SK-N-SH (cell line): ENCODE measurements around the gene TIAL1. TPM values are rescaled to one million over a fixed set of nuclear protein-coding genes. Genes with fewer than 3 reads are reported as not detected.
A peak's percentile ranks its signal among the peaks of the same experiment; 100 is the strongest.
"Not testable (repeated sequence)": the region's sequence is repeated elsewhere in the genome, so short reads cannot be mapped to it uniquely, and the experiment has no call there.

Experiments
- CTCF ChIA-PET: fragments of 300-600, 350-600 bp; formaldehyde crosslinking; extraction: SDS; loops from one replicate; lab custom pipeline; 2021; lab: Yijun Ruan, JAX
- POLR2A ChIA-PET: fragments of 350-600 bp; sonication (Branson Sonifier 250); formaldehyde crosslinking; extraction: SDS; loops from one replicate; lab custom pipeline; 2020; ENCODE audit warnings: antibody characterized with exemption, inconsistent platforms; lab: Yijun Ruan, JAX
- DNase-seq: peaks from one replicate; pipeline ENCODE4 v3.0.0; 2012
- H2AFZ ChIP-seq: fragments of 200-600 bp; sonication (generic); 2 replicates; pipeline ENCODE4 v1.8.1; 2016; ENCODE audit warnings: antibody characterized with exemption, mild to moderate bottlenecking, low read depth
- H3F3A ChIP-seq: fragments of 200-600 bp; sonication (generic); replicated peaks from 2 replicates; pipeline ENCODE3; 2016; ENCODE audit warnings: antibody characterized with exemption, mild to moderate bottlenecking; ENCODE audit not compliant: insufficient read depth
- H3K27ac ChIP-seq, 2 experiments: fragments of 200-500 bp in 1 of 2; fragments of 200-600 bp in 1 of 2; sonication (Bioruptor generic) in 1 of 2; sonication (generic), shearing (Covaris generic) in 1 of 2; 2 replicates each; pipeline versions ENCODE4 v1.5.1 to v1.6.1; 2014 to 2016; ENCODE audit warnings: low read depth in 2 of 2, inconsistent platforms in 1 of 2, low read length in 1 of 2, mild to moderate bottlenecking in 1 of 2, mixed read lengths in 1 of 2
- H3K27me3 ChIP-seq: fragments of 200-600 bp; sonication (generic), shearing (Covaris generic); 2 replicates; pipeline ENCODE4 v1.6.1; 2016; ENCODE audit warnings: mixed run types; ENCODE audit not compliant: insufficient read depth
- H3K36me3 ChIP-seq, 2 experiments: fragments of 200-500 bp in 1 of 2; fragments of 200-600 bp in 1 of 2; sonication (Bioruptor generic) in 1 of 2; sonication (generic) in 1 of 2; replicated peaks in 1 of 2; 2 replicates each; pipeline versions ENCODE3 to v1.5.1; 2014 to 2016; ENCODE audit warnings: low read length in 1 of 2, mild to moderate bottlenecking in 1 of 2; ENCODE audit not compliant: insufficient read depth in 2 of 2, control insufficient read depth in 1 of 2
- H3K4me1 ChIP-seq, 2 experiments: fragments of 200-500 bp in 1 of 2; fragments of 200-600 bp in 1 of 2; sonication (Bioruptor generic) in 1 of 2; sonication (generic), shearing (Covaris generic) in 1 of 2; 2 replicates each; pipeline versions ENCODE4 v1.5.1 to v1.6.1; 2014 to 2016; ENCODE audit warnings: low read depth in 1 of 2, low read length in 1 of 2, mixed run types in 1 of 2; ENCODE audit not compliant: insufficient read depth in 2 of 2, control insufficient read depth in 1 of 2
- H3K4me2 ChIP-seq: fragments of 200-600 bp; sonication (generic), shearing (Covaris generic); 2 replicates; pipeline ENCODE4 v1.6.1; 2017; ENCODE audit warnings: mixed run types
- H3K4me3 ChIP-seq, 2 experiments: fragments of 200-500 bp in 1 of 2; fragments of 200-600 bp in 1 of 2; sonication (Bioruptor generic) in 1 of 2; sonication (generic), shearing (Covaris generic) in 1 of 2; 2 replicates each; pipeline versions ENCODE4 v1.5.1 to v1.8.1; 2014 to 2016; ENCODE audit warnings: low read depth in 2 of 2, inconsistent platforms in 1 of 2, low read length in 1 of 2, mild to moderate bottlenecking in 1 of 2, mixed read lengths in 1 of 2, moderate library complexity in 1 of 2
- H3K79me2 ChIP-seq: fragments of 200-600 bp; sonication (generic); 2 replicates; pipeline ENCODE4 v1.8.1; 2017; ENCODE audit warnings: mild to moderate bottlenecking; ENCODE audit not compliant: insufficient read depth
- H3K9ac ChIP-seq: fragments of 200-600 bp; sonication (generic); 2 replicates; pipeline ENCODE4 v1.6.1; 2017; ENCODE audit warnings: mixed run types
- H3K9me2 ChIP-seq: fragments of 200-600 bp; sonication (generic); 2 replicates; pipeline ENCODE4 v1.6.1; 2017; ENCODE audit warnings: mixed run types
- H3K9me3 ChIP-seq: fragments of 200-600 bp; sonication (generic); 2 replicates; pipeline ENCODE4 v1.6.1; 2017; ENCODE audit warnings: mixed run types, mild to moderate bottlenecking, moderate library complexity
- H4K20me1 ChIP-seq: fragments of 200-600 bp; sonication (generic); 2 replicates; pipeline ENCODE4 v1.6.1; 2017; ENCODE audit warnings: mild to moderate bottlenecking, mixed run types; ENCODE audit not compliant: insufficient read depth
- CHD2 ChIP-seq: fragments of 150-350 bp; IDR thresholded peaks from 2 replicates; pipeline ENCODE4 v1.6.1; 2018; ENCODE audit warnings: low read length; ENCODE audit not compliant: partially characterized antibody
- EP300 ChIP-seq, 2 experiments: IDR thresholded peaks; 2 replicates each; pipeline versions ENCODE4 v1.4.0 to v1.6.1; 2012; ENCODE audit warnings: borderline replicate concordance in 1 of 2, low read depth in 1 of 2, low read length in 1 of 2
- FOSL2 ChIP-seq: IDR thresholded peaks from 2 replicates; pipeline ENCODE4 v1.4.0; 2012; ENCODE audit warnings: low read depth, mild to moderate bottlenecking, moderate library complexity, borderline replicate concordance
- MAX ChIP-seq: IDR thresholded peaks from 2 replicates; pipeline ENCODE4 v1.4.0; 2012; ENCODE audit warnings: low read depth
- MXI1 ChIP-seq: IDR thresholded peaks from 2 replicates; pipeline ENCODE4 v1.6.1; 2012; ENCODE audit warnings: mild to moderate bottlenecking, low read depth, low read length, improper control_type of control experiment
- NFIC ChIP-seq: IDR thresholded peaks from 2 replicates; pipeline ENCODE4 v1.4.0; 2012; ENCODE audit warnings: borderline replicate concordance
- PBX3 ChIP-seq: IDR thresholded peaks from 2 replicates; pipeline ENCODE4; 2012
- RAD21 ChIP-seq: IDR thresholded peaks from 2 replicates; pipeline ENCODE4 v1.6.1; 2012; ENCODE audit warnings: mild to moderate bottlenecking, low read length
- SIN3A ChIP-seq: IDR thresholded peaks from 2 replicates; pipeline ENCODE4 v1.6.1; 2012; ENCODE audit warnings: low read depth, mild to moderate bottlenecking, low read length, moderate library complexity, borderline replicate concordance
- TCF12 ChIP-seq: IDR thresholded peaks from 2 replicates; pipeline ENCODE4 v1.4.0; 2012
- WGBS: methylation state at CpG from one replicate; pipeline ENCODE4 v1.1.6; 2017; ENCODE audit warnings: low lambda C conversion rate; 5-methylcytosine and 5-hydroxymethylcytosine counted together
- polyA plus RNA-seq, 3 experiments: library from polyadenylated mRNA; depleted of rRNA; stranded (reverse); fragments of >200 nt; gene quantifications; 2 replicates each; pipeline ENCODE4 v1.2.3, GENCODE V29; 2012

The TIAL1 gene
- polyA plus RNA-seq, 1 of the 3 experiments (the other 2 are of a cell fraction): 58.0 TPM

GRCh38 chr10:119532251-119532650 lies 64.5 kb downstream of the TIAL1 start:
- H4K20me1 ChIP-seq, DNase-seq, H3K4me2 ChIP-seq, H3K9me3 ChIP-seq, H3K9me2 ChIP-seq, H3K36me3 ChIP-seq, H3K4me3 ChIP-seq, POLR2A ChIA-PET, H2AFZ ChIP-seq, H3K27me3 ChIP-seq, H3K27ac ChIP-seq, H3K9ac ChIP-seq, H3K4me1 ChIP-seq: not testable (repeated sequence)
- H3K79me2 ChIP-seq: peaks cover 76% of the 10 kb centered on the region
- CTCF ChIA-PET: interaction anchor here (0.6 to 3.6 kb wide), 2 partner anchors 11 to 342 kb away, joined by 3 to 23 read pairs; partner anchors contain the start of gene RGS10
- WGBS: 89% methylated on average over 8 of the region's 8 CpGs
- peaks cover 21% of the 10 kb centered on the region for H3F3A ChIP-seq

GRCh38 chr10:119531067-119531466 lies 65.7 kb downstream of the TIAL1 start:
- 48% methylated on average over 1 of the region's 1 CpG for WGBS
- ChIA-PET CTCF (interaction anchor here (0.8 to 2.4 kb wide), 3 partner anchors 13 to 325 kb away, joined by 3 to 6 read pairs (median 3); no protein-coding TSS in a partner anchor), POLR2A (no interaction called here)
- Histone ChIP-seq H3K9me2 (no peaks in the 10 kb centered on the region), H3K27ac (peak overlapping the region; percentile 9 to 62; a peak in 3 of 4 replicates), H3F3A (peaks cover 29% of the 10 kb centered on the region), H3K9ac (no peak overlapping the region), H3K9me3 (no peaks in the 10 kb centered on the region), H3K79me2 (peaks cover 68% of the 10 kb centered on the region), H2AFZ (no peak overlapping the region), H3K4me1 (peaks cover 9 to 16% of the 10 kb centered on the region in 2 experiments; a peak in 3 of 4 replicates), H3K27me3 (no peaks in the 10 kb centered on the region), H3K4me2 (no peak overlapping the region), H3K36me3 (no peaks in the 10 kb centered on the region), H4K20me1 (peaks cover 5% of the 10 kb centered on the region; the same call in 1 of the 2 replicates), H3K4me3 (no peak overlapping the region)
- TF ChIP-seq RAD21: no peak
- peak in 1 of 2 experiments; percentile 55; a peak in 2 of 4 replicates for TF ChIP-seq EP300 (IDR thresholded peaks at IDR 0.05; ENCODE audit: borderline replicate concordance in 1 of 2, low read depth in 1 of 2, low read length in 1 of 2)
- no peak for TF ChIP-seq SIN3A
- TF ChIP-seq PBX3: 0 out of 2 replicates have a peak, but pooled peaks have one; percentile 9
- TF ChIP-seq MXI1: no peak
- TF ChIP-seq TCF12: peak; percentile 38
- no peak for TF ChIP-seq CHD2
- no peak for DNase-seq

GRCh38 chr10:119528663-119529237 lies 68.0 kb downstream of the TIAL1 start:
- CTCF ChIA-PET: interaction anchor here (1.1 kb wide), 1 partner anchor 13 kb away, joined by 3 read pairs; no protein-coding TSS in a partner anchor
- H3K9me2 ChIP-seq, POLR2A ChIA-PET, DNase-seq, H3K4me3 ChIP-seq, H3K9me3 ChIP-seq, H4K20me1 ChIP-seq, H3K27me3 ChIP-seq, H2AFZ ChIP-seq, H3K9ac ChIP-seq: not testable (repeated sequence)
- peaks cover 57% of the 10 kb centered on the region for H3K79me2 ChIP-seq
- WGBS: 66% methylated on average over 8 of the region's 8 CpGs
- peaks cover 9 to 16% of the 10 kb centered on the region in 2 experiments; a peak in 3 of 4 replicates for H3K4me1 ChIP-seq
- peak overlapping the region in 1 of 2 experiments; percentile 36; a peak in 1 of 4 replicates for H3K27ac ChIP-seq
- H3K4me2 ChIP-seq: peak overlapping the region; percentile 38; the same call in 1 of the 2 replicates
- TF ChIP-seq FOSL2 (0 out of 2 replicates have a peak, but pooled peaks have one; percentile 22), TCF12 (peak; percentile 43; the same call in 1 of the 2 replicates), MAX (peak; percentile 50; the same call in 1 of the 2 replicates), NFIC (peak; percentile 61)
- TF ChIP-seq, all 33 proteins: peak for 4; not testable (repeated sequence) for 29
- H3F3A ChIP-seq: peaks cover 20% of the 10 kb centered on the region
- H3K36me3 ChIP-seq: not testable (repeated sequence)
